Ovary (tissue), 3 donors: ENCODE results near the gene ZSCAN22.

Experiments used
- CTCF ChIP-seq, 3 donors: fragments of 450-650 bp in 2 of 3; fragments of 200-600 bp in 1 of 3; IDR thresholded peaks; one replicate each; pipeline versions ENCODE4 v1.5.1 to v1.8.0; 2016 to 2022; ENCODE audit warnings: antibody characterized with exemption in 3 of 3, mild to moderate bottlenecking in 1 of 3
- POLR2A ChIP-seq: fragments of 450-650 bp; IDR thresholded peaks from one replicate; pipeline ENCODE4 v1.6.1; 2017; ENCODE audit warnings: antibody characterized with exemption, mild to moderate bottlenecking, moderate library complexity
- donor health status: DM: no; HTN: no; CAD: no.

- TF ChIP-seq POLR2A (no peak), CTCF (IDR thresholded peaks at IDR 0.05) (no peak)
These were observed 27.8 kb downstream of the ZSCAN22 start for GRCh38 chr19:58354478-58355030.
